BLaER1 (cell line): ENCODE data around the gene CELF4.

Experiments
- H3K27ac ChIP-seq: shearing (Covaris generic); formaldehyde crosslinking; 2 replicates; pipeline ENCODE4 v1.8.1; 2022
- H3K27me3 ChIP-seq: shearing (Covaris generic); formaldehyde crosslinking; 2 replicates; pipeline ENCODE4 v1.8.1; 2022
- H3K36me3 ChIP-seq: shearing (Covaris generic); formaldehyde crosslinking; 2 replicates; pipeline ENCODE4 v1.8.1; 2022
- H3K4me1 ChIP-seq: shearing (Covaris generic); formaldehyde crosslinking; 2 replicates; pipeline ENCODE4 v1.8.1; 2022
- H3K4me2 ChIP-seq: shearing (Covaris generic); formaldehyde crosslinking; 2 replicates; pipeline ENCODE4 v1.8.1; 2022
- H3K4me3 ChIP-seq: shearing (Covaris generic); formaldehyde crosslinking; 2 replicates; pipeline ENCODE4 v1.8.1; 2022
- H3K9ac ChIP-seq: shearing (Covaris generic); formaldehyde crosslinking; 2 replicates; pipeline ENCODE4 v1.8.1; 2022
- H3K9me3 ChIP-seq: shearing (Covaris generic); formaldehyde crosslinking; 2 replicates; pipeline ENCODE4 v1.8.1; 2022
- H4K20me1 ChIP-seq: shearing (Covaris generic); formaldehyde crosslinking; 2 replicates; pipeline ENCODE4 v1.8.1; 2022
- Cebpa-rat ChIP-seq: shearing (Covaris generic); IDR thresholded peaks from 2 replicates; pipeline ENCODE4 v1.8.1; 2022

Gene CELF4

GRCh38 chr18:37297106-37297505 lies 268.5 kb downstream of the CELF4 start:
- Histone ChIP-seq H3K27me3 (no peaks in the 10 kb centered on the region), H3K4me3 (no peak overlapping the region), H4K20me1 (no peaks in the 10 kb centered on the region), H3K9me3 (no peaks in the 10 kb centered on the region), H3K4me2 (no peak overlapping the region), H3K27ac (no peak overlapping the region), H3K36me3 (no peaks in the 10 kb centered on the region), H3K9ac (no peak overlapping the region), H3K4me1 (peaks cover 19% of the 10 kb centered on the region)
- TF ChIP-seq Cebpa-rat, result no peak

- H3K4me1 ChIP-seq, result peaks cover 21% of the 10 kb centered on the region
- no peak overlapping the region for H3K9ac ChIP-seq
- H3K36me3 ChIP-seq, result no peaks in the 10 kb centered on the region
- TF ChIP-seq Cebpa-rat, result no peak
- H4K20me1 ChIP-seq, result no peaks in the 10 kb centered on the region
- H3K4me3 ChIP-seq, result no peak overlapping the region
- H3K27ac ChIP-seq, result no peak overlapping the region
- no peaks in the 10 kb centered on the region for H3K9me3 ChIP-seq
- no peaks in the 10 kb centered on the region for H3K27me3 ChIP-seq
- H3K4me2 ChIP-seq, result no peak overlapping the region
These were observed 270.6 kb downstream of the CELF4 start for GRCh38 chr18:37294951-37295350.

- no peak for TF ChIP-seq Cebpa-rat
- no peaks in the 10 kb centered on the region for H3K9me3 ChIP-seq
- no peak overlapping the region for H3K9ac ChIP-seq
- H3K36me3 ChIP-seq, result no peaks in the 10 kb centered on the region
- peaks cover 21% of the 10 kb centered on the region for H3K4me1 ChIP-seq
- H3K4me2 ChIP-seq, result no peak overlapping the region
- no peaks in the 10 kb centered on the region for H3K27me3 ChIP-seq
- H3K4me3 ChIP-seq, result no peak overlapping the region
- no peaks in the 10 kb centered on the region for H4K20me1 ChIP-seq
- H3K27ac ChIP-seq, result no peak overlapping the region
These were observed 272.2 kb downstream of the CELF4 start for GRCh38 chr18:37293359-37293758.

- Histone ChIP-seq H3K9ac (no peak overlapping the region), H3K9me3 (no peaks in the 10 kb centered on the region), H3K4me3 (no peak overlapping the region), H4K20me1 (no peaks in the 10 kb centered on the region), H3K27me3 (no peaks in the 10 kb centered on the region), H3K4me2 (peak overlapping the region; percentile 82), H3K36me3 (no peaks in the 10 kb centered on the region), H3K4me1 (peaks cover 26% of the 10 kb centered on the region), H3K27ac (peak overlapping the region; percentile 30; the same call in 1 of the 2 replicates)
- no peak for TF ChIP-seq Cebpa-rat
These were observed 276.2 kb downstream of the CELF4 start for GRCh38 chr18:37289423-37289822.

GRCh38 chr18:37287601-37288000 lies 278.0 kb downstream of the CELF4 start:
- Histone ChIP-seq H3K27ac (no peak overlapping the region), H3K27me3 (no peaks in the 10 kb centered on the region), H3K4me2 (peak overlapping the region; percentile 82; the same call in 1 of the 2 replicates), H3K9ac (no peak overlapping the region), H3K9me3 (no peaks in the 10 kb centered on the region), H3K4me3 (no peak overlapping the region), H3K36me3 (no peaks in the 10 kb centered on the region), H4K20me1 (no peaks in the 10 kb centered on the region), H3K4me1 (peaks cover 26% of the 10 kb centered on the region)
- no peak for TF ChIP-seq Cebpa-rat

GRCh38 chr18:37286801-37287200 lies 278.8 kb downstream of the CELF4 start:
- Histone ChIP-seq H3K4me2 (no peak overlapping the region), H3K36me3 (no peaks in the 10 kb centered on the region), H3K9ac (no peak overlapping the region), H3K27ac (no peak overlapping the region), H4K20me1 (no peaks in the 10 kb centered on the region), H3K4me3 (no peak overlapping the region), H3K27me3 (no peaks in the 10 kb centered on the region), H3K9me3 (no peaks in the 10 kb centered on the region), H3K4me1 (peaks cover 26% of the 10 kb centered on the region)
- TF ChIP-seq Cebpa-rat, result no peak

GRCh38 chr18:37285825-37286224 lies 279.8 kb downstream of the CELF4 start:
- TF ChIP-seq Cebpa-rat, result no peak
- Histone ChIP-seq H3K4me1 (peaks cover 26% of the 10 kb centered on the region), H4K20me1 (no peaks in the 10 kb centered on the region), H3K36me3 (no peaks in the 10 kb centered on the region), H3K9ac (no peak overlapping the region), H3K27me3 (no peaks in the 10 kb centered on the region), H3K9me3 (no peaks in the 10 kb centered on the region), H3K4me2 (no peak overlapping the region), H3K4me3 (no peak overlapping the region), H3K27ac (no peak overlapping the region)

- H3K9ac ChIP-seq, result no peak overlapping the region
These were observed 281.3 kb downstream of the CELF4 start for GRCh38 chr18:37284260-37284659.

GRCh38 chr18:37282386-37283037 lies 283.1 kb downstream of the CELF4 start:
- no peak overlapping the region for H3K4me2 ChIP-seq
- H3K9me3 ChIP-seq, result no peaks in the 10 kb centered on the region
- no peaks in the 10 kb centered on the region for H3K27me3 ChIP-seq
- no peak for TF ChIP-seq Cebpa-rat
- H3K36me3 ChIP-seq, result no peaks in the 10 kb centered on the region
- H3K27ac ChIP-seq, result no peak overlapping the region
- no peak overlapping the region for H3K9ac ChIP-seq
- H3K4me1 ChIP-seq, result no peaks in the 10 kb centered on the region
- no peaks in the 10 kb centered on the region for H4K20me1 ChIP-seq
- H3K4me3 ChIP-seq, result no peak overlapping the region

More at GRCh38 chr18:37284260-37284659, 281.3 kb downstream of the CELF4 start:
- peaks cover 15% of the 10 kb centered on the region for H3K4me1 ChIP-seq
- no peak overlapping the region for H3K4me3 ChIP-seq
- TF ChIP-seq Cebpa-rat, result no peak
- H3K4me2 ChIP-seq, result no peak overlapping the region
- H4K20me1 ChIP-seq, result no peaks in the 10 kb centered on the region
- H3K36me3 ChIP-seq, result no peaks in the 10 kb centered on the region
- no peak overlapping the region for H3K27ac ChIP-seq
- H3K9me3 ChIP-seq, result no peaks in the 10 kb centered on the region
- no peaks in the 10 kb centered on the region for H3K27me3 ChIP-seq

- no peaks in the 10 kb centered on the region for H4K20me1 ChIP-seq
- H3K27ac ChIP-seq, result no peak overlapping the region
- H3K36me3 ChIP-seq, result no peaks in the 10 kb centered on the region
These were observed 284.8 kb downstream of the CELF4 start for GRCh38 chr18:37280701-37281393.

More at GRCh38 chr18:37280701-37281393, 284.8 kb downstream of the CELF4 start:
- H3K4me1 ChIP-seq, result no peaks in the 10 kb centered on the region
- no peak for TF ChIP-seq Cebpa-rat
- no peak overlapping the region for H3K9ac ChIP-seq
- no peak overlapping the region for H3K4me2 ChIP-seq
- no peak overlapping the region for H3K4me3 ChIP-seq
- H3K9me3 ChIP-seq, result no peaks in the 10 kb centered on the region
- H3K27me3 ChIP-seq, result no peaks in the 10 kb centered on the region
